Kidney epithelial cell (primary cell): ENCODE results near the gene EPB41L2. TPM values are rescaled to one million over a fixed set of nuclear protein-coding genes. Genes with fewer than 3 reads are reported as not detected.

ENCODE experiments used
- DNase-seq: peaks from one replicate; pipeline ENCODE4 v3.0.0-alpha.2; 2010; ENCODE audit warnings: low read depth
- H3K27me3 ChIP-seq: 2 replicates; pipeline ENCODE4 v1.6.0; 2011; ENCODE audit warnings: low read length; ENCODE audit not compliant: control insufficient read depth, insufficient read depth
- H3K36me3 ChIP-seq: 2 replicates; pipeline ENCODE4 v1.5.1; 2011; ENCODE audit warnings: low read length; ENCODE audit not compliant: control insufficient read depth, insufficient read depth
- H3K4me3 ChIP-seq: 2 replicates; pipeline ENCODE4 v1.5.1; 2011; ENCODE audit warnings: low read depth, mild to moderate bottlenecking, control low read depth, low read length
- total RNA-seq: library from RNA; depleted of rRNA; stranded (reverse); fragments of >200 nt; gene quantifications from 2 replicates; pipeline ENCODE4 v1.2.3, GENCODE V29; 2015
- TF ChIP-seq, protein P1 (sequence below): IDR thresholded peaks from 2 replicates; pipeline ENCODE4 v1.5.1; 2011; ENCODE audit warnings: mild to moderate bottlenecking, moderate library complexity, low read length, control low read depth, inconsistent platforms; ENCODE audit not compliant: insufficient read depth, poor library complexity, severe bottlenecking

The EPB41L2 gene
- total RNA-seq, 1 donor from 2014 or later: 48.7 TPM

GRCh38 chr6:131082335-131082734 is 19.3 kb upstream of the EPB41L2 start:
- TF ChIP-seq, protein P1, sequence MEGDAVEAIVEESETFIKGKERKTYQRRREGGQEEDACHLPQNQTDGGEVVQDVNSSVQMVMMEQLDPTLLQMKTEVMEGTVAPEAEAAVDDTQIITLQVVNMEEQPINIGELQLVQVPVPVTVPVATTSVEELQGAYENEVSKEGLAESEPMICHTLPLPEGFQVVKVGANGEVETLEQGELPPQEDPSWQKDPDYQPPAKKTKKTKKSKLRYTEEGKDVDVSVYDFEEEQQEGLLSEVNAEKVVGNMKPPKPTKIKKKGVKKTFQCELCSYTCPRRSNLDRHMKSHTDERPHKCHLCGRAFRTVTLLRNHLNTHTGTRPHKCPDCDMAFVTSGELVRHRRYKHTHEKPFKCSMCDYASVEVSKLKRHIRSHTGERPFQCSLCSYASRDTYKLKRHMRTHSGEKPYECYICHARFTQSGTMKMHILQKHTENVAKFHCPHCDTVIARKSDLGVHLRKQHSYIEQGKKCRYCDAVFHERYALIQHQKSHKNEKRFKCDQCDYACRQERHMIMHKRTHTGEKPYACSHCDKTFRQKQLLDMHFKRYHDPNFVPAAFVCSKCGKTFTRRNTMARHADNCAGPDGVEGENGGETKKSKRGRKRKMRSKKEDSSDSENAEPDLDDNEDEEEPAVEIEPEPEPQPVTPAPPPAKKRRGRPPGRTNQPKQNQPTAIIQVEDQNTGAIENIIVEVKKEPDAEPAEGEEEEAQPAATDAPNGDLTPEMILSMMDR: no peak
- no peaks in the 10 kb centered on the region for H3K27me3 ChIP-seq
- no peak overlapping the region for H3K4me3 ChIP-seq
- no peaks in the 10 kb centered on the region for H3K36me3 ChIP-seq
- DNase-seq: no peak

GRCh38 chr6:131080084-131080483 is 17.0 kb upstream of the EPB41L2 start:
- H3K27me3 ChIP-seq: no peaks in the 10 kb centered on the region
- H3K4me3 ChIP-seq: no peak overlapping the region
- no peak for DNase-seq
- no peaks in the 10 kb centered on the region for H3K36me3 ChIP-seq
- TF ChIP-seq, protein P1: no peak

- no peak for DNase-seq
- TF ChIP-seq, protein P1: no peak
- H3K36me3 ChIP-seq: no peaks in the 10 kb centered on the region
- no peak overlapping the region for H3K4me3 ChIP-seq
- no peaks in the 10 kb centered on the region for H3K27me3 ChIP-seq
Measured at GRCh38 chr6:131073577-131073976, 10.5 kb upstream of the EPB41L2 start.

DNA sequence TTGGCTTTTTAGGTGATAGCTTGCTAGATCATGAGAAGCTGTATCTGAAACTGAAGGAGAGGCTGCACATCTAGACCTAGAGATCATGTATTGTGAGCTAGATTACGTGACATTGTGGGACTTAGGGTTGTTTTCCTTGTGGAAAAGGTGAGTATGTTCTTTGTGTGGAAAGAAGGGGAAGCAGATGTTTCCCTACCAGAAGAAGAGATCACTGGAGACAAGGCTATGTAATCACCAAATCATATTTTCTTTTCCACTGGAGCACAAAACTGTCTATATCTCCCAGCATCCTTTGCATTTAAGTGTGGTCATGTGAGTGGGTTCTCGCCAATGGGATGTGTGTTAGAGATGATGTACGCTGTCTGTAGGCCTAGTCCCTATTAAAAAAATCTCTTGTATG is 7.0 kb upstream of the EPB41L2 start:
- no peak for DNase-seq
- Histone ChIP-seq H3K36me3 (no peaks in the 10 kb centered on the region), H3K4me3 (no peak overlapping the region), H3K27me3 (no peaks in the 10 kb centered on the region)
- TF ChIP-seq, protein P1: no peak

- Histone ChIP-seq H3K27me3 (no peaks in the 10 kb centered on the region), H3K4me3 (no peak overlapping the region), H3K36me3 (no peaks in the 10 kb centered on the region)
- TF ChIP-seq, protein P1: no peak
- no peak for DNase-seq
Measured at GRCh38 chr6:131068165-131068564, 5.1 kb upstream of the EPB41L2 start.

DNA sequence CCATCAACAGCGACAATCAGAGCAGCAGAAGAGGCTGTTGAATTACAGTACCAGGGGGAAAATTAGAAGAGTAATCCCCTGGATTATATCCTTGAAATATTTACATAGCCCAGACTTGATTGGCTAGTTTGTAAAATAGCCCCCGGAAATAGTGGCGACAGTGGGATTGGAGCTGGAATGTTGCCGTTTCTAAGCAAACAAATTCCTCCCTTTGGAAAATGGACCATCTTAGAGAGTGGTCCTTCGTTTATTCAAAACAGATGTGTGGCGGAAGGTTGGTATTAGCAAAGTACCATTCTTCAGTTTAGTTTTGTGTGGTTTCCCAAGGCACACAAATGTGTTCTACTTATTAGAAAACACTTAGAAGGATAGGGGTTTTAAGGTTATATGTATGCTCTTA is 4.5 kb upstream of the EPB41L2 start:
- Histone ChIP-seq H3K36me3 (no peaks in the 10 kb centered on the region), H3K4me3 (no peak overlapping the region), H3K27me3 (no peaks in the 10 kb centered on the region)
- no peak for DNase-seq
- TF ChIP-seq, protein P1: no peak
